HUDEP-2 (cell line): ENCODE results near the gene CHSY3.

ENCODE experiments used
- DNase-seq, 76 experiments: peaks; one replicate each; lab custom pipeline; 2025; ENCODE audit not compliant: unreplicated experiment in 76 of 76; lab: John Stamatoyannopoulos, UW

Gene CHSY3

DNA sequence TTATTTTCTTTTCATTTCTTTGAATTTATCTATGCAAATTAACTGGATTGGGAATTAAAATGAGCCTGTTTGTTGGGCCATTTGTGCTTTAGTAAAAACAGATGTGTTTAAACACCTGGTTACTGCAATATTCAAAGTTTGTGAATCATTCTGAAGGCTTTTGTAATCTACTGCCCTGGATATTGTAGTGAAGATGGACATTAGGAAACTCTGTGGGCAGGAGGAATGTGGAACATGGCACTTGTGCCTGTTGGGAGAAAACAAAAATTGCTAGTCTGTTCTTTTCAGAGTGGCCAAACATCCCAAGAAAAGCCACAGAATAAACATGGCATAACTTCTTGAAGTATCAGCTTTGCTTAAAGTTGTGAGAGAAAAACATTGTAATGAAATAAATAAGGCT lies 40.8 kb downstream of the CHSY3 start:
- no peak for DNase-seq

DNA sequence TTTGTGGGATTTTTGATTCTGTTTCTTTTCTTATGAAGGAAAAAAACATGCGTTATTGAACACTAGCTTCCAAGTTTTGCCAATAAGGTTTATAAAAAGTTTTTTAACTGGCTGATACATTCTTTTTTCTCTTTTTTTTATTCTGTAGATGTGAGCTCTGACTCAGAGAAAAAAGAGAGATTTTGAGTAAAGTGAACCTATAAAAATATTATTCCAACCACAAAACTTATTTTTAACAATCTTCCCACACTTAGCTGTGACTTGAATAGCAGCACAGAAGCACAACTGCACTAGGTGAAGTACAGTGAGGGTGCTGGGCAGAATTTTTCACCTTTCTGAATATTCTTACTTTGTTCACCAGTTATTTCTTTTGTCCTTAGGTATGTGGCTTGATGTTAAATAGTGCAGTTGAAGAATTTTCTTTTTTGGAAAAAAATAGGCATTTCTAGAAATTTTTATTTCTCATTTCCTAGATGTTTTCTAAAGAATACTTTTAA lies 41.6 kb downstream of the CHSY3 start:
- DNase-seq = no peak

DNA sequence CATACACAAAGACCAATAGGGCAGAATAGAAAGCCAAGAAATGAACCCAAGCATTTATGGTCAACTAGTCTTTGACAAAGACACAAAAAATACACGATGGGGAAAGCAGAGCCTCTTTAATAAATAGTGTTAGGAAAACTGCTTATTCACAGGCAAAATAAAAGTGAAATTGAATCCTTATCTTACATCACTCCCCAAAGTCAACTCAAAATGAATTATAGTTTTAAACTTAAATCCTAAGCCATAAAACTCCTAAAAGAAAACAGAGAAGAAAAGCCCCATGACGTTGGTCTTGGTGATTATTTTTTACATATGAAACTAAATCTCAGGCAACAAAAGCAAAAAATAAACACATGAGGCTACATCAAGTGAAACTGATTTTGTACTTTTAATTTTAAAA lies 46.8 kb downstream of the CHSY3 start:
- no peak for DNase-seq

DNA sequence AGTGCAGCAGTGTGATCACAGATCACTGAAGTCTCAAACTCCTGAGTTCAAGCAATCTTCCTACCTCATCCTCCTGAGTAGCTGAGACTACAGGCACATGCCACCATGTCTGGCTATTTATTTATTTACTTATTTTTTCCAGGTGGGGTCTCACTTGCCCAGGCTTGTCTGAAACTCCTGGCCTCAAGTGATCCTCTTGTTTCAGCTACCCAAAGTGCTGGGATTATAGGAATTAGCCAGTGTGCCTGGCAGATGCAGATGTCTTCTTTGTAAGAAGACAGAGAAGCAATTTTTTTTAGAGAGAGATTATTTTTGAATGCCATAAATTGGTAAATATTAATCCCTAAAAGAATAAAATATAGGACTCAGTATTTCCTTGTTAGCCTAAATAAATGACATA lies 54.3 kb downstream of the CHSY3 start:
- DNase-seq = no peak

DNA sequence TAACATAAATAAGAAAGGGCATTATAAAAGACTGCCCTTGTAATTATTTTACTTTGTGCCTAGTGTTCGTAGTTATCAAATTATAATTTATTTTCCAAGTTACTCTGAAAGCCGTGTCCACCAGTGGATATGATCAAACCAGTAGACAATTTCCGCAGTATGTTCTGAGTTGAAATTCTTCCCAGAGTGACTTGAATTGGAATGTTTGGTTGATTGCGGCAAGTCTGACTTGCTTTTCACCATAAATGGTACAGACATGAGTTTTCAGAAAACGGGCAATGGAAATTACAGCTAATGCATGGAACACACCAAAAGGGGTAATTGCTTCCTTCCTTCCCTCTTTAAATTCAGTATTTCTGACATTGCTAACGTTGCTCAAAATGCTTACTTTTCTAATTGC lies 56.6 kb downstream of the CHSY3 start:
- no peak for DNase-seq

DNA sequence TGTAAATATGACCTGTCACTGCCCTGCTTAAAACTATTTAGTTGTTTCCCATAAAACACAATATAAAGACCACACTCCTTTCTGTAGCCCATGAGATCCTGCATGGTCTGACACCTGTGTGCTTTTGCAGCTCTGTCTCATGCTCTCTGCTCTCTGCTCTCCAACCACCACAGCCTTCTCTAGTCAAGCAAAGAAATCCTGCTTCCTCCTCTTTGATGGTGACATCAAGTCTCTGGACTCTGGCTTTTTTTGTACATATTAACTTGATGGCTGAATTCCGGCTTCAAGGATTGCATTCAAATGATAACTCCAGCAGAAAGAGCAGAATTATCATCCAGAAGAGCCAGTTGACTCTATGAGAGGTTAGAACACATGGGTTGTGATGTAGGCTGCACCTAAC lies 58.2 kb downstream of the CHSY3 start:
- DNase-seq = no peak

DNA sequence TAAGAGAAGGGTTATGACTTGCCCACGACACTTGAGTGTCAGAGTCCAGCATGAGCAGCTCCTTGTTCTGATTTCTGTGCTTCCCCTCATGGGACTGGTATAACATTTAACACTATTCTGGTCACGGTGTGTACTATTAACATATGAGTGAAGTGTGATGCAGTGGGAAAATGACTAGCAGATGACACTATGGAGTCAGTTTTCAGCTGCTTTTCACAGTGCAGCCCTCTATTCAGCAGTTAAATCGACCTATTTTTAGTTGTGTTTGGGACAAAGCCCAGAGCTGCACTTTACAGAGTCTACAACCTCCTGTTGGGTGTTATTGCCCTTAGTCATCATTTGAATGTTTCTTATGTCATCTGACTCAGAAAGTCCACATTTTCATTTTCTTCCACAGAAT lies 59.1 kb downstream of the CHSY3 start:
- DNase-seq = no peak

DNA sequence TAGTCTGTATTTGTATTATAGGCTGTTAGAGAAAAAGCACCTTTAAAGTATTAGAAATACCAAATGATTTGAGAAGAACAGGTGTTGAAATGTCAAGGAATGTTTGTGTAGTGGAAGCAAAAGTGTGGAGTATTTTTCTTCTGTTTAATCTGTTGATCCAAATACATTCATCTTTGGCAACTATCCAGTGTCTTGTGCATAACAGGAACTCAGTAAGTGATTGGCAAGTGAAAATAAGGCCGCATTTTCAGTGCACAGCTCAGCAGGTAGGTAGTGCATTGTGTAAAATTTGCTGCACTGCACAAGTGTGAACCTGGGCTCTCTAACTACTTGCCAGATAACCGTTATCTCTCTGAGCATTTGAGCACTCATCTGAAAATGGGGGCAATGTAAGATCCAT lies 61.8 kb downstream of the CHSY3 start:
- no peak for DNase-seq

DNA sequence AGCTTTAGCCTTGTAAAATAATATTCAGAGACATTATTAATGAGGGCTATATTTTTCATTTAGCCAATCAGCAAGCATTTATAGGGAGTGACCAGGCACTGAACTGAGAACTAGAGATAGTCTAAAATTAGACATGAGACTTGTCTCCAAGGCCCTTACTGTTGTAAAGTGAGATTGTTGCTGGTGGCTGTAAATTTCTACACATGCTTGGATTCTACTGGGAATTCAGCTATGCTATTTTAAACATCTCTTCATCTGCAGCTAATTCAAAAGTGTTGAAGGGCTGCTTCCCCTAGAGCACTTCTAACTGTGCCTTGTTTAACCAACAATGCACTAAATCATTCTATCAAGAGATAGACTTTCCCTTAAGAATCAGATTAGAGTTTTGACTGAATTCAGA lies 67.4 kb downstream of the CHSY3 start:
- DNase-seq = no peak

DNA sequence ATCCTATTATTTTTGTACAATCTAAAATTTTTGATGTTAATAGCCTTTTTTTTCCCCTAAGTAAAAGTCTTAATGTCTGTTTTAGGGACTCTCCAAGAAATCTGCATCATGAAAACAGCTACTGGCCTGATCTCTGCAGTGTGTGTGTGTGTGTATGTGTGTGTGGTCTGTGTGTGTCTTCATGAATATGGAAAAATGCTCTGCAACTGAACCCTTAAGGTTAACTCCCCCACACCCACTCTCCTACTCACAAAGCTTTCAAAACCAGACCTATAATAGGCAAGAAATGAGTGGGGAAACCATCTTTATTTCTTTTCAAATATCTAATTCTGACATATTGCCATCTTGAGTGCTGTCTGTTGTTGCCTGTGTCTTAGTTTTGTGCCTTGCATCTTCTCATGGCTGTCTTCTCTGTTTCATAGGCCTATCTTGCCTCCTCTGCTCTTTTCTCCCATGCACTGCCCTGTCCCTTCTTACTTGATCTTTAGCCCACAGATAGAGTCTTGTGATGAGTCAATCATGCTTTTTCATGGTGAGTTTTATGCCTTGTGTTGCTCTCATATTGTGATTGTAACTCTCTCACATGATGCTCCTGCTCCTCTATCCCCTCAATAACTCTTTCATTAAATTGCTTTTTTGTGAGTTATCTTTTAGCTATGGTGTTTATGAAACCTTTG lies 68.3 kb downstream of the CHSY3 start:
- no peak for DNase-seq

DNA sequence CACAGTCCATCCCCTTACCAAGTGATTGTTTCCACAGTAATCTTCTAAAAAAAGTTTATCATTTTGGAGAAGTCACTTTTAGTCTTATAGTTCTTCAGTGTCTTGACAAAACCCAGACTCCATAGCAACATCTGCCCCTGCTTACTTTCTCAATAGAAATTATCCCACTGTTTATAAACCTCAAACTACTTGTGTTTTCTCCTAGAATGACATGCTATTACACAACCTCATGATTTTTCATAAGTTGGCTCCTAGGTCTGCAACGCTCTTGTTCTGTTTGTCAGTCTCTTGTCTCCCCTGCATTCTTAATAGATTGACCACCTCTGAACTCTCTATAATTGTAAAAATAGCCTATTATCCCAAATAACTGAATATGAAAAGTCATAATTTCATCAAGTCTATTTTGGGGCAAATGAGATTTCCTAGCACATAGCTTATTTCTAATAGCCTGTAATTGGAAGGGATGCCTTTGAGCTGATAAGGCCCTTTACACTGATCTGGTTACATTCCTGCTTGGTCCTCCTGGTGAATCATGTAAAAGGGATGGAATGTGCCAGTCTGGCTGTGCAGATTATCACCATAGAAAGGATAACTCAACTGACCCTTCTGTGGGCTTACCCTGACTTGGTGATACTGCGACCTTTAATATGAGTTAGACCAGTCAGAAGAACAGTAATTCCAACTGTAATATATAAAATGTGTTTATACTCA lies 69.6 kb downstream of the CHSY3 start:
- DNase-seq = no peak

DNA sequence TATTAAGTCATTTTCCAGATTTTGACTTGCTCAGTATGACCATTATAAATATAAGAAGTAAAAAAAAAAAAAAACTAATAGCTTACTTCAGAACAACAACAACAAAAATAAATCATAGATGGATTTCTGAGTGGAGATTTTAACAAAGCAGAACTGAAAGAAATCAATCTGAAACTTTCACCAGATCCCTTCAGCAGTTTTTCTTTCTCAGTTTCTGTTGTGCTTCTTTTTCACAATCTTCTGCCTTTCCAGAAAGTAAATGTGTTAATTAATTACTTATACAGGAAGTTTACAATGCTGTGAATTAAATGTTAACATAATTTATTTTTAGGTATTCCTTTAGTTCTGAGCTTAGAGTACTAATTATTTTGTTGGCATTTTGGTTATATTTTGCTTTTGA lies 73.5 kb downstream of the CHSY3 start:
- no peak for DNase-seq

DNA sequence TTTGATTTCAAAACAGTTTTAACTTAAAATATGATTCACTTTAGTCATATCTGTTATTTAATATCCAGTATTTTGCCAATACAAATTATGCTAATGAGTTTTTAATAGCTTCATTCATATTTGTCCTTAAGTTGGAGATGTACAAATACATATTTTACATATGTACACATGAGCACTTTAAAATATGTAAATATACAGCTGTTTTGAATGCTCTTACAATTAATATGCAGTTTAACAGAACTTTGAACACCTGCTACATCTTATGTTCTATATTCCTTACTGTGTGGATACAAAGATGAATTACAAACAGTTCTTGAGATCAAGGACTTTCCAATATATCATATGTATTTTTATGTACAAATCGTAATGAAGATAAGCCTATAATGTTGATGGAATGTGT lies 74.0 kb downstream of the CHSY3 start:
- no peak for DNase-seq

DNA sequence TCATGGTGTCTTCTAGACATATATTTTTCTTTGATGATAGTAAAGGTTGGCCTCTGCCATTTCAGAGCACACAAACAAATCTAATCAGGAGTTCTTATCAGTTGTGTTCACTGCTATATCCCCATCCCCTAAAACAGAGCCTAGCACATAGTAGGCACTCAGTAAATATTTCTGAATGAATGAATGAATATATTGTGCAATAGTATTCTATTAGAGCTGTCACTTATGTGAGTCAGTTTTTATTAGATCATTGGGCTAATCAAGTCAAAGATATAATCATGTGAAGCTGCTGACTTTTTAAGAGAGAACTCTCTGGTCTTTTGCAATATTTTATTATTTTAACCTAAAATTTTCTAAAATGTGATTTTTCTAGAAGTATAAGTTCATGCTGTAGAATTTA lies 84.2 kb downstream of the CHSY3 start:
- no peak for DNase-seq

DNA sequence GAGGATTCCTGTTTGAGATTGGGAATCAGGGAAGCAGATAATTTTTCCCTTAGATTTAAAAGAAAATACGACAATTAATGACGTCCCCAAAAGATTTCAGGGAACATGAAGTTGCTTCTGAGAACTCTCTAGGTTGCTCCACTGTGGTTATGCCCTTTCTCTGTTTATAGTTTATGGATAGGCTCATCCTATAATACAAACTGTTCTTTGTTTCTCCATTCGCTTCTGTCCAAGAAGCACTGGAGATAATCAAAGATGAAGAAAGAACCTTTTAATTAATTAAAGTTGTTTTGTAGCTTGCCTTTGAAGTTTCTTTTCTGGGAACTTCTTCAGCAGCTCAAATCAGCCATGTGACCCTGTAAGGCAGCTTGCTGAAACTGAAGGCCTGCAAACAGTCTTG lies 87.5 kb downstream of the CHSY3 start:
- no peak for DNase-seq

DNA sequence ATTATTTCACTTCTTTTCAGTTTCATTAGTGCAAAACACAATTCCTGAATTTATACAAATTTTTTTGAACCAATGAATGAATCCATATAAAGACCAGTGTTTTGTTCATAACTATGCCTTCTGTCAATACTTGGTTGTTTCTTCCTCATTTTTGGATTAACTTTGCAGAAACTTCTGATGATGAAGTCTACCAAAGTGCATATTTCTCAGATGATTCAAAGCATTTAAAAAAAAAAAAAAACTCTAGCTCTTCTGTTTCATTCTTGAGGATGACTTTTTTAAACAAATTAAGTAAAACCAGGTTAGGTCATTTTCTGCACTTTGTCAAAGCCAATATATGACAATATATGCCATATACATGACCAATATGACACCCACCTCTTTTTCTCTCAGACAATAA lies 92.6 kb downstream of the CHSY3 start:
- DNase-seq = no peak

DNA sequence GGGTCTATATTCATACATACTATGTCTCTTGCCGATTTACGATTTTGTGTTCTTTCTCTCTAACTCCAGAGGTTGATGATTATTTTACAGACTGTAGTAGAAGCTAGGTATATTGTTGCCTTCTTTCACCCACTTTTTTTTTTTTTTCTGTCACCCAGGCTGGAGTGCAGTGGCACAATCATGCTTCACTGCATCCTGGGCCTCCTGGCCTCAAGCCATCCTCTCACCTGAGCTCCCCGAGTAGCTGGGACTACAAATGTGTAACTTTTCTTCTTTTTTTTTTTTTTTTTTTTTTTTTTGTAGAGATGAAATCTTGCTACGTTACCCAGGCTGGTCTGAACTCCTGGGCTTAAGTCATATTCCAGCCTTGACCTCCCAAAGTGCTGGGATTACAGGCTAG lies 96.2 kb downstream of the CHSY3 start:
- DNase-seq = no peak

DNA sequence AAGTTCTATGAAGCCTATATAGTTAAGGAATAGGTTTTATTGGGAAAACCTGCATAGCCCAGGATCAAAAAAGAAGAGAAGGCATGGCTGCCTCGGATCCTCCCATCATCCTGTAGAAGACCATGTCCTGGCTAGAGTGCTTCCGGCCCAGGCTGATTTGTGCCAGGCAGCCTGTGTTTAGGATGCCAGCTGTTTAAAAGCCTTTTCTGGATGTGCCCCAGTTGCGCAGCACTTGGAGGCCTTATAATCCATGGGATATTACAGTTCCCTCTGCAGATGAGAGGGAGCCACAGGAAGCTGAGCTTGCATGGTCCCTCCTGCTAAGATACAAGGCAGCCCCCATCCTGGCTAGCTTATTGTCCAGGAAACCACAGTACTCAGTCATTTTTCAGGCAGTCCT lies 97.9 kb downstream of the CHSY3 start:
- no peak for DNase-seq

DNA sequence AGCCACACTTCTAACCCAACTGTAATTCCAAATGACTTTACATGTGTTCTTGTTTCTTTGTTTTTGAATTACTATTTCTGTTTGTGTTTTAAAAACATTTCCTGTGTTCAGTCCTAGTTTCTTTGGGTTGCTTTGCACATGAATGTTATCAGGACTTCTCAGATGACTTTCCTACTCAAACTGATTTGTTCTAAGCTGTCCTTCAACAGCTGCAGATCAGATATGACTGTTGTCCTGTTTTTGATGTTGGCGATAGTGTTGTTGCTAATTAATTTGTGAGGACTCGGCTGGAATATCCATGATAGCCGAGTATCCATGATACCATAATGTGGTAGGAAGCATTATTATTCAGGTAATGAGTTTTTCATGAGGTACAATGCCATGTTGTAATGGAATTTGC lies 98.6 kb downstream of the CHSY3 start:
- DNase-seq = no peak

DNA sequence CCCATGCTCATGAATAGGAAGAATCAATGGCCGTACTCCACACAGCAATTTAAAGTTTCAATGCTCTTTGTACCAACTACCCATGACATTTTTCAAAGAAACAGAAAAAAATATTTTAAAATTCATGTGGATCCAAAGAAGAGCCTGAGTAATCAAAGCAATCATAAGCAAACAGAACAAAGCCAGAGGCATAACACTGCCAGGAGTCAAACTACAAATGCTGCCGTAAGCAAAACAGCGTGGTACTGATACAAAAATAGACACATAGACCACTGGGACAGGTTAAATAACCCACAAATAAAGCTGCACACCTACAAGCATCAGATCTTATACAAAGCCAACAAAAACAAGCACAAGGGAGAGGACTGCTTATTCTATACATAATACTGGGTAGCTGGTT lies 107.7 kb downstream of the CHSY3 start:
- DNase-seq = no peak

DNA sequence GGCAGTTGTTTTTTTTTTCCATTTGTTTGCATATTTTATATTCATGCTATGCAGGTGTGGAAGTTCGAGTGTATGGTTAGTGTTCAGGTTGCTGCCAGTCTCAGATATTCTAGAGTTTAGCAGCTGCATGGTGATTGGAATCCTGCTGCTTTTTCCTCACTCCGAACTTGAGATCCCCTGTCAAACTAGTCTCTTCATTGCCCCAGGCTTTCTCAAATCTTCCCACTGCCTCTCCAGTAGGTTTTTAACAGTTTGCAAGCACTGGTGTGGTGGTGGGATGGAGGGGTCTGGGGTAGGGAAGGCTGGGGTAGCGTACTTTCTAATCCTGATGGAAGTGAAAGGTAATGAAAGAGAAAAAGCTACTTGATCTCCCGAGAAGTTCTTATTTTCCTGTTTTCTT lies 112.9 kb downstream of the CHSY3 start:
- DNase-seq = no peak

DNA sequence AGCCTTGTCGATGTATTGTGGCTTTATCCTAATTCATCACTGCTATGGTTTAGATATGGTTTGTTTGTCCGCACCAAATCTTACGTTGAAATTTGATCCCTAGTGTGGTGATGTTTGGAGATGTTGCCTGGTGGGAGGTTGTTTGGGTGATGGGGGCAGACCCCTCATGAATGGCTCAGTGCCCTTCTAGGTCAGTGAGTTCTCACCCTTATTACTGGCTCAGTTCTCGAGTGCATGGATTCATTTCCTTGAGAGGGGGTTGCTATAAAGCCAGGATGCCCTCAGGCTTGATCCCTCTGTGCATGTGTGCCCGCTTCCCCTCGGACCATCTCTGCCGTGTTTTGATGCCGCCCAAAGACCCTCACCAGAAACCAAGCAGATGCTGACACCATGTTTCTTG lies 114.4 kb downstream of the CHSY3 start:
- DNase-seq = no peak

DNA sequence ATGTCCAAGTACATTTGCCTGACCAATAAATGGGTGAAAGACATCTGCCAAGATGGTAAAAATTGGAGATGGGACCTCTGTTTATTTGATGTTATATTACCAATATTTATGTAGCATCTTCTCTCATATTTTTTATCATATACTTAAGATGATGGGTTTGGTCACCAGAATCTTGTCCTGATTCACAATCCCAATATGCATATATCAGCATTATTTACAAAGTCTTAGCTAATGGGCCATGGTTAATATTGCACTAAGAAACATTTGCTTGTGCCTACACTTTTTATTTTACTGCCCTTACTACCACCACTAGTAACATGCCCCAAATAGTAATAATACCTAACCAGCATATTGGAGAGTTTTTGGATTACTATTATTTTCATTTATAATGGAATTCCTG lies 116.7 kb downstream of the CHSY3 start:
- DNase-seq = no peak
